ENCODE data around the gene MEN1. TPM values are rescaled to one million over a fixed set of nuclear protein-coding genes. Genes with fewer than 3 reads are reported as not detected.

The MEN1 gene
- polyA plus RNA-seq, 3 donors: 9.4 to 26.2 (median 10.0) TPM

GRCh38 chr11:64766881-64767280, 43.5 kb downstream of the MEN1 start:
- Mint-ChIP-seq H3K4me1 (peaks cover 43% of the 10 kb centered on the region), H3K9me3 (no peaks in the 10 kb centered on the region), H3K27ac (no peak overlapping the region), H3K27me3 (ENCODE audit: low read depth in 3 of 3) (peaks cover 0 to 3% (median 3%) of the 10 kb centered on the region in 3 donors), H3K4me3 (no peak overlapping the region), H3K36me3 (peaks cover 85 to 96% of the 10 kb centered on the region in 2 donors)
- TF ChIP-seq CTCF (IDR thresholded peaks at IDR 0.05): no peak
- peaks cover 99% of the 10 kb centered on the region for H4K20me1 ChIP-seq (ENCODE audit: insufficient read depth, low read length)
- no peak overlapping the region for H3K4me2 ChIP-seq (replicated peaks; ENCODE audit: extremely low read depth, low read length, poor library complexity, severe bottlenecking)
- H3K27ac ChIP-seq (ENCODE audit: low read depth in 1 of 2, low read length in 2 of 2): peak overlapping the region in 1 of 2 donors; percentile 12
- H3K36me3 ChIP-seq (replicated peaks in 1 of 2; ENCODE audit: control insufficient read depth in 1 of 2, insufficient read depth in 2 of 2, low read length in 2 of 2): peaks cover 94 to 98% of the 10 kb centered on the region in 2 donors
- DNase-seq: no peak
- peaks cover 63% of the 10 kb centered on the region for H3K79me2 ChIP-seq (ENCODE audit: insufficient read depth, low read length)
- H2AFZ ChIP-seq (ENCODE audit: insufficient read depth, low read depth, low read length, poor library complexity, severe bottlenecking): no peak overlapping the region
- no peak overlapping the region for H3K9ac ChIP-seq (ENCODE audit: insufficient read depth, low read length, poor library complexity, severe bottlenecking)
- H3K9me3 ChIP-seq (replicated peaks in 1 of 2; ENCODE audit: control insufficient read depth in 1 of 2, insufficient read depth in 1 of 2, low read length in 2 of 2): no peaks in the 10 kb centered on the region
- H3K4me3 ChIP-seq (replicated peaks in 1 of 3; ENCODE audit: low read depth in 2 of 3, low read length in 3 of 3): no peak overlapping the region
- 100% methylated on average over 1 of the region's 11 CpGs for WGBS (ENCODE audit: insufficient coverage)
- H3K4me1 ChIP-seq (ENCODE audit: control insufficient read depth in 1 of 2, insufficient read depth in 2 of 2, low read length in 2 of 2): peaks cover 7 to 36% of the 10 kb centered on the region in 2 donors
- no peaks in the 10 kb centered on the region for H3K27me3 ChIP-seq (ENCODE audit: control insufficient read depth in 2 of 2, insufficient read depth in 2 of 2, low read length in 2 of 2)
- intact Hi-C loops (cut with micrococcal nuclease): no loop called here

GRCh38 chr11:64765851-64766665, 44.3 kb downstream of the MEN1 start:
- no peak for DNase-seq
- Histone ChIP-seq H3K4me3 (replicated peaks in 1 of 3; ENCODE audit: low read depth in 2 of 3, low read length in 3 of 3) (no peak overlapping the region), H3K79me2 (ENCODE audit: insufficient read depth, low read length) (peaks cover 55% of the 10 kb centered on the region), H3K4me2 (replicated peaks; ENCODE audit: extremely low read depth, low read length, poor library complexity, severe bottlenecking) (no peak overlapping the region), H3K36me3 (replicated peaks in 1 of 2; ENCODE audit: control insufficient read depth in 1 of 2, insufficient read depth in 2 of 2, low read length in 2 of 2) (peaks cover 86 to 91% of the 10 kb centered on the region in 2 donors), H3K9ac (ENCODE audit: insufficient read depth, low read length, poor library complexity, severe bottlenecking) (no peak overlapping the region), H3K4me1 (ENCODE audit: control insufficient read depth in 1 of 2, insufficient read depth in 2 of 2, low read length in 2 of 2) (peaks cover 0 to 27% of the 10 kb centered on the region in 2 donors), H4K20me1 (ENCODE audit: insufficient read depth, low read length) (peaks cover 93% of the 10 kb centered on the region), H2AFZ (ENCODE audit: insufficient read depth, low read depth, low read length, poor library complexity, severe bottlenecking) (no peak overlapping the region), H3K9me3 (replicated peaks in 1 of 2; ENCODE audit: control insufficient read depth in 1 of 2, insufficient read depth in 1 of 2, low read length in 2 of 2) (no peaks in the 10 kb centered on the region), H3K27me3 (ENCODE audit: control insufficient read depth in 2 of 2, insufficient read depth in 2 of 2, low read length in 2 of 2) (no peaks in the 10 kb centered on the region), H3K27ac (ENCODE audit: low read depth in 1 of 2, low read length in 2 of 2) (no peak overlapping the region)
- Mint-ChIP-seq H3K27me3 (ENCODE audit: low read depth in 3 of 3) (peaks cover 0 to 5% (median 3%) of the 10 kb centered on the region in 3 donors), H3K36me3 (peaks cover 78 to 92% of the 10 kb centered on the region in 2 donors), H3K9me3 (no peaks in the 10 kb centered on the region), H3K4me1 (peaks cover 38% of the 10 kb centered on the region), H3K27ac (peak overlapping the region in 1 of 7 donors; percentile 22), H3K4me3 (no peak overlapping the region)
- 94% methylated on average over 21 of the region's 42 CpGs for WGBS (ENCODE audit: insufficient coverage)
- intact Hi-C loops (cut with micrococcal nuclease): no loop called here
- no peak for TF ChIP-seq CTCF (IDR thresholded peaks at IDR 0.05)
